Activated CD8-positive, alpha-beta memory T cell treated with anti-CD3 and anti-CD28 coated beads for 1 hour (primary cell): ENCODE measurements around the gene CCDC167.

Experiments
- DNase-seq, 2 donors: peaks; one replicate each; pipeline ENCODE4 v3.0.0-alpha.2; 2020; ENCODE audit warnings: low read depth in 1 of 2; ENCODE audit errors: extremely low read depth in 1 of 2

Gene CCDC167

GRCh38 chr6:37435373-37435772, 64.3 kb downstream of the CCDC167 start:
- no peak for DNase-seq

- DNase-seq, result peak in 1 of 2 donors; percentile 1
Measured at GRCh38 chr6:37433657-37434271, 65.9 kb downstream of the CCDC167 start.
